Tibial artery (tissue), 4 donors: ENCODE data around the gene CCT8.

ENCODE experiments used
- DNase-seq, 2 donors: peaks; one replicate each; pipeline ENCODE4 v3.0.0-alpha.2; 2019
- H3K27ac ChIP-seq, 2 donors: fragments of 200-600 bp; sonication (generic) in 1 of 2; 1 replicate in 1 of 2; 2 replicates in 1 of 2; pipeline ENCODE4 v1.5.1; 2018 to 2019; ENCODE audit warnings: mild to moderate bottlenecking in 1 of 2
- H3K27me3 ChIP-seq, 2 donors: fragments of 200-600 bp; sonication (generic) in 1 of 2; one replicate each; pipeline versions ENCODE4 v1.5.1 to v1.6.0; 2016 to 2019
- H3K36me3 ChIP-seq, 3 donors: fragments of 200-600 bp; sonication (generic) in 2 of 3; one replicate each; pipeline ENCODE4 v1.5.1; 2016 to 2019; ENCODE audit warnings: mild to moderate bottlenecking in 2 of 3
- H3K4me1 ChIP-seq, 4 donors: fragments of 200-600 bp; sonication (generic) in 2 of 4; 1 replicate in 3 of 4; 2 replicates in 1 of 4; pipeline ENCODE4 v1.5.1; 2016 to 2019
- H3K4me3 ChIP-seq, 2 donors: fragments of 200-600 bp; sonication (generic) in 1 of 2; 1 replicate in 1 of 2; 2 replicates in 1 of 2; pipeline ENCODE4 v1.5.1; 2018 to 2019; ENCODE audit warnings: mild to moderate bottlenecking in 2 of 2
- H3K9me3 ChIP-seq, 3 donors: fragments of 200-600 bp; sonication (generic) in 1 of 3; one replicate each; pipeline ENCODE4 v1.5.1; 2016 to 2019
- CTCF ChIP-seq, 2 experiments: fragments of 200-600 bp in 1 of 2; fragments of 450-650 bp in 1 of 2; IDR thresholded peaks; one replicate each; pipeline ENCODE4 v1.5.1; 2017 to 2019; ENCODE audit warnings: antibody characterized with exemption in 2 of 2, mild to moderate bottlenecking in 1 of 2, moderate library complexity in 1 of 2
- intact Hi-C: fragments of 100-400 bp; cut with DNase I; formaldehyde crosslinking; loops from one replicate; pipeline ENCODE4 v1.15.0; 2023; ENCODE audit warnings: low total_unique reads

Gene CCT8, protein sequence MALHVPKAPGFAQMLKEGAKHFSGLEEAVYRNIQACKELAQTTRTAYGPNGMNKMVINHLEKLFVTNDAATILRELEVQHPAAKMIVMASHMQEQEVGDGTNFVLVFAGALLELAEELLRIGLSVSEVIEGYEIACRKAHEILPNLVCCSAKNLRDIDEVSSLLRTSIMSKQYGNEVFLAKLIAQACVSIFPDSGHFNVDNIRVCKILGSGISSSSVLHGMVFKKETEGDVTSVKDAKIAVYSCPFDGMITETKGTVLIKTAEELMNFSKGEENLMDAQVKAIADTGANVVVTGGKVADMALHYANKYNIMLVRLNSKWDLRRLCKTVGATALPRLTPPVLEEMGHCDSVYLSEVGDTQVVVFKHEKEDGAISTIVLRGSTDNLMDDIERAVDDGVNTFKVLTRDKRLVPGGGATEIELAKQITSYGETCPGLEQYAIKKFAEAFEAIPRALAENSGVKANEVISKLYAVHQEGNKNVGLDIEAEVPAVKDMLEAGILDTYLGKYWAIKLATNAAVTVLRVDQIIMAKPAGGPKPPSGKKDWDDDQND

GRCh38 chr21:29073222-29074006 is at the start of gene CCT8:
CCT8 (minus strand) TSS chr21:29073648; CDS start chr21:29073590, 58 bp downstream.
- Histone ChIP-seq H3K27ac (peak within 1 kb of the TSS; percentile 90 to 94), H3K9me3 (no peaks in the 10 kb centered on the region), H3K36me3 (peaks cover 6 to 11% (median 7%) of the 10 kb centered on the region in 3 donors), H3K4me1 (peaks cover 0 to 35% (median 22%) of the 10 kb centered on the region in 4 donors), H3K27me3 (no peaks in the 10 kb centered on the region), H3K4me3 (peak within 1 kb of the TSS; percentile 84 to 86)
- DNase-seq, result peak; percentile 98 to 99
- intact Hi-C loops, result no loop called here
- peak in 1 of 2 experiments; percentile 5 for TF ChIP-seq CTCF (IDR thresholded peaks at IDR 0.05)

- intact Hi-C loops, result no loop called here
- no peak for DNase-seq
- no peaks in the 10 kb centered on the region for H3K9me3 ChIP-seq
- no peak overlapping the region for H3K4me3 ChIP-seq
- H3K27me3 ChIP-seq, result no peaks in the 10 kb centered on the region
- no peak overlapping the region for H3K27ac ChIP-seq
- no peak for TF ChIP-seq CTCF (IDR thresholded peaks at IDR 0.05)
- H3K36me3 ChIP-seq, result peaks cover 0 to 6% (median 0%) of the 10 kb centered on the region in 3 donors
- peaks cover 0 to 7% (median 0%) of the 10 kb centered on the region in 4 donors for H3K4me1 ChIP-seq
Observed at GRCh38 chr21:29121759-29122158, 48.3 kb upstream of the CCT8 start.

GRCh38 chr21:29117372-29117955 is 44.0 kb upstream of the CCT8 start:
- Histone ChIP-seq H3K36me3 (peaks cover 0 to 6% (median 0%) of the 10 kb centered on the region in 3 donors), H3K27ac (no peak overlapping the region), H3K9me3 (no peaks in the 10 kb centered on the region), H3K4me3 (no peak overlapping the region), H3K4me1 (peaks cover 0 to 26% (median 2%) of the 10 kb centered on the region in 4 donors), H3K27me3 (no peaks in the 10 kb centered on the region)
- no peak for DNase-seq
- no peak for TF ChIP-seq CTCF (IDR thresholded peaks at IDR 0.05)
- intact Hi-C loops, result no loop called here

DNA sequence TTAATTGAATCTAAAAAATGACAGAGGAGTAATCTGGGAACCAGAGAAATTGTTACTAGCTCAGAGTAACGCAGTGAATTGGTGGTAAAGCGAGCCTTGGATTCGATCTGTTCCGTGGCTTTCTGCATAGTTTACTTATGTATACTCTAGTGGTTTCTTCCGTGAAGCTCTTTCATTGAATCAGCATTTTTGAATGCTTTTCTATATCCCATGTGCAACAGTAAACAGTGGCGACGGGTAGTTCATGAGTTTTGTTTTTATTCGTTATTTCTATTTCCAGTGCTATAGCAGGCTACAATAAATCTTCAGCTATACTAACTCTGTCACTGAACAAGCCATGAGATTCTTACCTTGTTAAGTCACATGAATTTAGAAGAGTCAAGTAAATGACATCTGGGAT is 42.5 kb upstream of the CCT8 start:
- intact Hi-C loops, result no loop called here
- DNase-seq, result no peak
- H3K4me1 ChIP-seq, result peaks cover 0 to 26% (median 2%) of the 10 kb centered on the region in 4 donors

More for the DNA sequence above, 42.5 kb upstream of the CCT8 start:
- no peak overlapping the region for H3K4me3 ChIP-seq
- no peaks in the 10 kb centered on the region for H3K9me3 ChIP-seq
- no peaks in the 10 kb centered on the region for H3K27me3 ChIP-seq
- no peaks in the 10 kb centered on the region for H3K36me3 ChIP-seq
- H3K27ac ChIP-seq, result no peak overlapping the region
- TF ChIP-seq CTCF (IDR thresholded peaks at IDR 0.05), result no peak
